H9 (cell line): ENCODE results near the gene FADS2. TPM values are rescaled to one million over a fixed set of nuclear protein-coding genes. Genes with fewer than 3 reads are reported as not detected.

ENCODE experiments used
- DNase-seq: peaks from one replicate; pipeline ENCODE4 v3.0.0-alpha.2; 2017
- H2AFZ ChIP-seq: one replicate; pipeline ENCODE4 v1.6.1; 2013; ENCODE audit warnings: mild to moderate bottlenecking, low read length, control low read depth, moderate library complexity
- H2AK5ac ChIP-seq: 2 replicates; pipeline ENCODE4 v1.6.1; 2013; ENCODE audit warnings: low read length, control low read depth, mixed read lengths; ENCODE audit not compliant: insufficient read length
- H2BK120ac ChIP-seq: one replicate; pipeline ENCODE4 v1.6.1; 2013; ENCODE audit warnings: low read depth, mild to moderate bottlenecking, low read length, control low read depth, inconsistent platforms; ENCODE audit not compliant: poor library complexity, severe bottlenecking
- H2BK12ac ChIP-seq: 2 replicates; pipeline ENCODE4 v1.6.1; 2013; ENCODE audit warnings: low read length, control low read depth, mixed read lengths, low read depth; ENCODE audit not compliant: insufficient read length
- H2BK15ac ChIP-seq: 2 replicates; pipeline ENCODE4 v1.6.1; 2013; ENCODE audit warnings: low read depth, low read length, control low read depth
- H2BK20ac ChIP-seq: one replicate; pipeline ENCODE4 v1.6.1; 2013; ENCODE audit warnings: low read depth, mild to moderate bottlenecking, low read length, control low read depth, inconsistent platforms; ENCODE audit not compliant: poor library complexity, severe bottlenecking
- H2BK5ac ChIP-seq: 2 replicates; pipeline ENCODE4 v1.6.1; 2013; ENCODE audit warnings: low read length, control low read depth, mixed read lengths; ENCODE audit not compliant: insufficient read length
- H3K14ac ChIP-seq: 2 replicates; pipeline ENCODE4 v1.6.1; 2013; ENCODE audit warnings: low read length, control low read depth; ENCODE audit not compliant: insufficient read depth
- H3K18ac ChIP-seq: 2 replicates; pipeline ENCODE4 v1.6.1; 2013; ENCODE audit warnings: low read depth, mild to moderate bottlenecking, mixed read lengths, low read length, control low read depth; ENCODE audit not compliant: insufficient read length
- H3K23ac ChIP-seq: 2 replicates; pipeline ENCODE4 v1.6.1; 2013; ENCODE audit warnings: low read length, control low read depth, mixed read lengths, low read depth; ENCODE audit not compliant: insufficient read length
- H3K23me2 ChIP-seq: 2 replicates; pipeline ENCODE4 v1.6.1; 2013; ENCODE audit warnings: low read depth, mild to moderate bottlenecking, mixed read lengths, low read length, control low read depth; ENCODE audit not compliant: insufficient read length, poor library complexity, severe bottlenecking
- H3K27ac ChIP-seq: 2 replicates; pipeline ENCODE4 v1.5.1; 2013; ENCODE audit warnings: low read length, control low read depth, mixed read lengths, low read depth; ENCODE audit not compliant: insufficient read length
- H3K27me3 ChIP-seq: 2 replicates; pipeline ENCODE4 v1.6.1; 2013; ENCODE audit warnings: low read length, control low read depth, inconsistent platforms; ENCODE audit not compliant: insufficient read depth
- H3K4ac ChIP-seq: 2 replicates; pipeline ENCODE4 v1.6.1; 2013; ENCODE audit warnings: low read depth, mild to moderate bottlenecking, control low read depth, inconsistent platforms, low read length, moderate library complexity
- H3K4me1 ChIP-seq: 2 replicates; pipeline ENCODE4 v1.6.1; 2013; ENCODE audit warnings: low read length, control low read depth, inconsistent platforms; ENCODE audit not compliant: insufficient read depth
- H3K4me2 ChIP-seq: 2 replicates; pipeline ENCODE4 v1.6.1; 2013; ENCODE audit warnings: low read length, control low read depth, mixed read lengths; ENCODE audit not compliant: insufficient read length, insufficient read depth
- H3K56ac ChIP-seq: 2 replicates; pipeline ENCODE4 v1.6.1; 2013; ENCODE audit warnings: low read depth, mild to moderate bottlenecking, mixed read lengths, low read length, control low read depth; ENCODE audit not compliant: insufficient read length
- H3K79me1 ChIP-seq: 2 replicates; pipeline ENCODE4 v1.6.1; 2013; ENCODE audit warnings: low read depth, mild to moderate bottlenecking, moderate library complexity, low read length, control low read depth, inconsistent platforms; ENCODE audit not compliant: insufficient read depth, poor library complexity, severe bottlenecking
- H3K79me2 ChIP-seq: 2 replicates; pipeline ENCODE4 v1.6.1; 2013; ENCODE audit warnings: low read length, control low read depth, inconsistent platforms; ENCODE audit not compliant: insufficient read depth
- H3K9ac ChIP-seq: 2 replicates; pipeline ENCODE4 v1.6.1; 2013; ENCODE audit warnings: low read length, control low read depth, mixed read lengths; ENCODE audit not compliant: insufficient read length; ENCODE audit errors: extremely low read depth
- H3K9me3 ChIP-seq: one replicate; pipeline ENCODE4 v1.6.1; 2013; ENCODE audit warnings: low read depth, low read length, inconsistent platforms; ENCODE audit not compliant: control insufficient read depth
- H3T11ph ChIP-seq: one replicate; pipeline ENCODE4 v1.6.1; 2013; ENCODE audit warnings: mild to moderate bottlenecking, low read length, control low read depth, inconsistent platforms
- H4K20me1 ChIP-seq: one replicate; pipeline ENCODE4 v1.6.1; 2013; ENCODE audit not compliant: control insufficient read depth, insufficient read length, insufficient read depth
- H4K5ac ChIP-seq: 2 replicates; pipeline ENCODE4 v1.6.1; 2013; ENCODE audit warnings: low read depth, mild to moderate bottlenecking, mixed read lengths, low read length, control low read depth; ENCODE audit not compliant: insufficient read length
- H4K8ac ChIP-seq: replicated peaks from 2 replicates; pipeline ENCODE4 v1.6.1; 2013; ENCODE audit warnings: low read length, control low read depth, mixed read lengths, low read depth; ENCODE audit not compliant: insufficient read length
- H4K91ac ChIP-seq: 2 replicates; pipeline ENCODE4 v1.6.1; 2013; ENCODE audit warnings: low read depth, mild to moderate bottlenecking, moderate library complexity, mixed read lengths, low read length, control low read depth; ENCODE audit not compliant: insufficient read length
- H3K27ac Mint-ChIP-seq, 3 experiments: 2 replicates in 2 of 3; 3 replicates in 1 of 3; pipeline ENCODE4 v1.8.0; 2020 to 2021; ENCODE audit warnings: mixed read lengths in 3 of 3, mild to moderate bottlenecking in 1 of 3, moderate library complexity in 1 of 3
- H3K27me3 Mint-ChIP-seq: 2 replicates; pipeline ENCODE4 v1.8.0; 2021; ENCODE audit warnings: low read depth, mild to moderate bottlenecking, moderate library complexity, mixed read lengths
- H3K36me3 Mint-ChIP-seq, 3 experiments: 2 replicates in 2 of 3; 3 replicates in 1 of 3; pipeline ENCODE4 v1.8.0; 2020 to 2021; ENCODE audit warnings: low read depth in 3 of 3, mixed read lengths in 3 of 3; ENCODE audit not compliant: insufficient read depth in 1 of 3
- H3K4me1 Mint-ChIP-seq, 2 experiments: 2 replicates each; pipeline ENCODE4 v1.8.0; 2020; ENCODE audit warnings: mixed read lengths in 2 of 2
- H3K4me3 Mint-ChIP-seq, 2 experiments: 2 replicates in 1 of 2; 3 replicates in 1 of 2; pipeline ENCODE4 v1.8.0; 2020 to 2021; ENCODE audit warnings: mild to moderate bottlenecking in 2 of 2, mixed read lengths in 2 of 2, moderate library complexity in 1 of 2
- H3K9me3 Mint-ChIP-seq, 2 experiments: 2 replicates in 1 of 2; 3 replicates in 1 of 2; pipeline ENCODE4 v1.8.0; 2020; ENCODE audit warnings: mild to moderate bottlenecking in 2 of 2, mixed read lengths in 2 of 2, moderate library complexity in 1 of 2
- WGBS: extraction: QIAGEN DNeasy Blood & Tissue Kit; methylation state at CpG from one replicate; pipeline ENCODE4 v1.1.7; 2013; ENCODE audit warnings: missing lambda C conversion rate, low lambda C conversion rate, mixed read lengths; ENCODE audit not compliant: insufficient read length; ENCODE audit errors: extremely low coverage; 5-methylcytosine and 5-hydroxymethylcytosine counted together
- total RNA-seq: library from RNA; stranded (reverse); gene quantifications from 2 replicates; pipeline ENCODE4 v1.2.1, GENCODE V29; 2021
- TF ChIP-seq, protein P1 (sequence below): fragments of 200-600 bp; sonication (generic); conservative IDR thresholded peaks from 3 replicates; pipeline ENCODE4 v1.8.0; 2021; ENCODE audit warnings: antibody characterized with exemption, mild to moderate bottlenecking

Gene FADS2
- total RNA-seq, 1 experiment from 2014 or later = 322 TPM

DNA sequence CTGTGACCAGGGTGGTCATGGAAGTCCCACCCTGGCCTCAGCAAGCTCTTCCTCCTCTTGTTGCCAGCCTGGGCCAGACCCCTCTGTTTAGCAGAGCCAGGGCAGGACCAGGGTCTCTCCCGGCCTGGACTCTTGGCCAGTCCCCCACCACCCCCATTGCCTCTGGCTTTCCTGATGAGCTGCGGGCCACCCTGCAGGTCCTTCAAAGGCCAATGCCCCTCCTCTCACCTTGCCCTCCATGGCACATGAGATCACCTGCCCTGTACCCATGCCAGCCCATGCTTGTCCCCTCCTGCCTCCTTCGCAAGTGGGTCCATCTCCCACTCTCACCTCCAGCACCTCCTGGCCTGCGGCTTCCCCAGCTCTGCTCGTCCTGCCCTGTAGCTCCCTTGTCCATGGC, 10.4 kb downstream of the FADS2 start:
- Histone ChIP-seq H3K14ac (no peak overlapping the region), H3K9ac (no peak overlapping the region), H3K56ac (no peak overlapping the region), H3K4ac (no peak overlapping the region), H2BK12ac (no peak overlapping the region), H3K4me2 (no peak overlapping the region), H4K5ac (no peak overlapping the region), H2AFZ (no peak overlapping the region), H4K91ac (no peak overlapping the region), H4K20me1 (peaks cover 3% of the 10 kb centered on the region), H3K23me2 (no peaks in the 10 kb centered on the region), H4K8ac (no peak overlapping the region), H3K18ac (no peak overlapping the region), H2BK15ac (no peak overlapping the region), H3T11ph (no peak overlapping the region), H2AK5ac (no peak overlapping the region), H2BK20ac (no peak overlapping the region), H3K4me1 (peaks cover 6% of the 10 kb centered on the region; the same call in 1 of the 2 replicates), H3K27me3 (no peaks in the 10 kb centered on the region), H3K79me2 (no peaks in the 10 kb centered on the region; the same call in 1 of the 2 replicates), H3K23ac (no peak overlapping the region), H3K9me3 (no peaks in the 10 kb centered on the region), H2BK5ac (no peak overlapping the region), H2BK120ac (no peak overlapping the region), H3K79me1 (peaks cover 2% of the 10 kb centered on the region), H3K27ac (no peak overlapping the region)
- H3K27ac Mint-ChIP-seq = peak overlapping the region in 2 of 3 experiments; percentile 79 to 92; a peak in 4 of 7 replicates
- TF ChIP-seq, protein P1, sequence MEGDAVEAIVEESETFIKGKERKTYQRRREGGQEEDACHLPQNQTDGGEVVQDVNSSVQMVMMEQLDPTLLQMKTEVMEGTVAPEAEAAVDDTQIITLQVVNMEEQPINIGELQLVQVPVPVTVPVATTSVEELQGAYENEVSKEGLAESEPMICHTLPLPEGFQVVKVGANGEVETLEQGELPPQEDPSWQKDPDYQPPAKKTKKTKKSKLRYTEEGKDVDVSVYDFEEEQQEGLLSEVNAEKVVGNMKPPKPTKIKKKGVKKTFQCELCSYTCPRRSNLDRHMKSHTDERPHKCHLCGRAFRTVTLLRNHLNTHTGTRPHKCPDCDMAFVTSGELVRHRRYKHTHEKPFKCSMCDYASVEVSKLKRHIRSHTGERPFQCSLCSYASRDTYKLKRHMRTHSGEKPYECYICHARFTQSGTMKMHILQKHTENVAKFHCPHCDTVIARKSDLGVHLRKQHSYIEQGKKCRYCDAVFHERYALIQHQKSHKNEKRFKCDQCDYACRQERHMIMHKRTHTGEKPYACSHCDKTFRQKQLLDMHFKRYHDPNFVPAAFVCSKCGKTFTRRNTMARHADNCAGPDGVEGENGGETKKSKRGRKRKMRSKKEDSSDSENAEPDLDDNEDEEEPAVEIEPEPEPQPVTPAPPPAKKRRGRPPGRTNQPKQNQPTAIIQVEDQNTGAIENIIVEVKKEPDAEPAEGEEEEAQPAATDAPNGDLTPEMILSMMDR = no peak
- peaks cover 20 to 22% of the 10 kb centered on the region in 2 experiments for H3K4me1 Mint-ChIP-seq
- no peaks in the 10 kb centered on the region for H3K27me3 Mint-ChIP-seq
- no CpG with 5 or more reads among the region's 5 CpGs for whole genome bisulfite sequencing
- no peak for DNase-seq
- H3K36me3 Mint-ChIP-seq = peaks cover 57 to 76% (median 75%) of the 10 kb centered on the region in 3 experiments
- no peaks in the 10 kb centered on the region for H3K9me3 Mint-ChIP-seq
- no peak overlapping the region for H3K4me3 Mint-ChIP-seq
